ENCODE results near the gene SLC22A23. TPM values are rescaled to one million over a fixed set of nuclear protein-coding genes. Genes with fewer than 3 reads are reported as not detected.

The SLC22A23 gene
- total RNA-seq, 2 donors from 2014 or later: 53.1 to 129 TPM

GRCh38 chr6:3368685-3369084, 88.2 kb downstream of the SLC22A23 start:
- no peaks in the 10 kb centered on the region for H3K9me3 ChIP-seq
- peaks cover 11% of the 10 kb centered on the region for H3K4me1 ChIP-seq (replicated peaks)
- WGBS: 39% methylated on average over 4 of the region's 4 CpGs
- H3K36me3 ChIP-seq: no peaks in the 10 kb centered on the region
- no peak for TF ChIP-seq POLR2AphosphoS5 (IDR thresholded peaks at IDR 0.05)
- intact Hi-C loops (cut with DNase I): no loop called here
- H3K4me3 ChIP-seq: no peak overlapping the region
- H3K27me3 ChIP-seq (replicated peaks; ENCODE audit: insufficient read depth): no peaks in the 10 kb centered on the region
- H3K27ac ChIP-seq: no peak overlapping the region
- DNase-seq (ENCODE audit: low spot score): no peak

- no peak for TF ChIP-seq POLR2AphosphoS5 (IDR thresholded peaks at IDR 0.05)
- no peak for TF ChIP-seq POLR2A (IDR thresholded peaks at IDR 0.05)
- no peak for TF ChIP-seq CTCF (IDR thresholded peaks at IDR 0.05)
- DNase-seq (ENCODE audit: low spot score): no peak
- Histone ChIP-seq H3K4me1 (replicated peaks) (peaks cover 12% of the 10 kb centered on the region), H3K4me3 (no peak overlapping the region), H3K36me3 (no peaks in the 10 kb centered on the region), H3K27me3 (replicated peaks; ENCODE audit: insufficient read depth) (no peaks in the 10 kb centered on the region), H3K27ac (no peak overlapping the region), H3K9me3 (no peaks in the 10 kb centered on the region)
- intact Hi-C loops (cut with DNase I): no loop called here
- 52% methylated on average over 5 of the region's 5 CpGs for WGBS
These were observed 89.2 kb downstream of the SLC22A23 start for GRCh38 chr6:3367630-3368029.

GRCh38 chr6:3366596-3367413, 90.0 kb downstream of the SLC22A23 start:
- Histone ChIP-seq H3K27ac (no peak overlapping the region), H3K4me3 (no peak overlapping the region), H3K4me1 (replicated peaks) (peaks cover 6% of the 10 kb centered on the region), H3K36me3 (no peaks in the 10 kb centered on the region), H3K27me3 (replicated peaks; ENCODE audit: insufficient read depth) (no peaks in the 10 kb centered on the region), H3K9me3 (no peaks in the 10 kb centered on the region)
- 88% methylated on average over 5 of the region's 5 CpGs for WGBS
- DNase-seq (ENCODE audit: low spot score): no peak
- intact Hi-C loops (cut with DNase I): no loop called here
- TF ChIP-seq POLR2A (IDR thresholded peaks at IDR 0.05): no peak
- TF ChIP-seq POLR2AphosphoS5 (IDR thresholded peaks at IDR 0.05): no peak
- no peak for TF ChIP-seq CTCF (IDR thresholded peaks at IDR 0.05)

- Histone ChIP-seq H3K9me3 (no peaks in the 10 kb centered on the region), H3K4me1 (replicated peaks) (peaks cover 6% of the 10 kb centered on the region), H3K36me3 (no peaks in the 10 kb centered on the region), H3K4me3 (no peak overlapping the region), H3K27me3 (replicated peaks; ENCODE audit: insufficient read depth) (no peaks in the 10 kb centered on the region), H3K27ac (peak overlapping the region in 1 of 2 donors; percentile 51)
- DNase-seq (ENCODE audit: low spot score): no peak
- TF ChIP-seq CTCF (IDR thresholded peaks at IDR 0.05) (no peak), POLR2AphosphoS5 (IDR thresholded peaks at IDR 0.05) (no peak), POLR2A (IDR thresholded peaks at IDR 0.05) (no peak)
- 80% methylated on average over 7 of the region's 7 CpGs for WGBS
- intact Hi-C loops (cut with DNase I): no loop called here
These were observed 92.5 kb downstream of the SLC22A23 start for GRCh38 chr6:3364391-3364790.

GRCh38 chr6:3363296-3364025, 93.4 kb downstream of the SLC22A23 start:
- WGBS: 47% methylated on average over 10 of the region's 10 CpGs
- H3K4me1 ChIP-seq (replicated peaks): peaks cover 12% of the 10 kb centered on the region
- no peaks in the 10 kb centered on the region for H3K36me3 ChIP-seq
- DNase-seq (ENCODE audit: low spot score): peak; percentile 89
- intact Hi-C loops (cut with DNase I): no loop called here
- TF ChIP-seq CTCF (IDR thresholded peaks at IDR 0.05) (no peak), POLR2A (IDR thresholded peaks at IDR 0.05) (peak; percentile 16), POLR2AphosphoS5 (IDR thresholded peaks at IDR 0.05) (peak; percentile 80)
- no peaks in the 10 kb centered on the region for H3K9me3 ChIP-seq
- H3K27me3 ChIP-seq (replicated peaks; ENCODE audit: insufficient read depth): no peaks in the 10 kb centered on the region
- peak overlapping the region; percentile 51 to 72 for H3K27ac ChIP-seq
- no peak overlapping the region for H3K4me3 ChIP-seq
